ENCODE results near the gene SMAP1.
"Not testable (repeated sequence)": the region's sequence is repeated elsewhere in the genome, so short reads cannot be mapped to it uniquely, and the experiment has no call there.

Gene SMAP1

GRCh38 chr6:70735513-70735912 is 67.8 kb downstream of the SMAP1 start:
- no peak for FAIRE-seq

GRCh38 chr6:70738028-70738427 is 70.3 kb downstream of the SMAP1 start:
- FAIRE-seq (no peak), DNase-seq (ENCODE audit: insufficient read length, low spot score) (no peak)

More at GRCh38 chr6:70735513-70735912, 67.8 kb downstream of the SMAP1 start:
- DNase-seq (ENCODE audit: insufficient read length, low spot score), result no peak

- FAIRE-seq (no peak), DNase-seq (ENCODE audit: insufficient read length, low spot score) (no peak)
Observed at GRCh38 chr6:70739534-70739933, 71.9 kb downstream of the SMAP1 start.

GRCh38 chr6:70740746-70741145 is 73.1 kb downstream of the SMAP1 start:
- not testable (repeated sequence) for FAIRE-seq; DNase-seq (ENCODE audit: insufficient read length, low spot score)

- FAIRE-seq; DNase-seq (ENCODE audit: insufficient read length, low spot score): not testable (repeated sequence)
Observed at GRCh38 chr6:70742462-70742861, 74.8 kb downstream of the SMAP1 start.

- FAIRE-seq, result no peak
Observed at GRCh38 chr6:70753870-70754380, 86.2 kb downstream of the SMAP1 start.

GRCh38 chr6:70758883-70759282 is 91.2 kb downstream of the SMAP1 start:
- DNase-seq (ENCODE audit: insufficient read length, low spot score) (no peak), FAIRE-seq (no peak)

More at GRCh38 chr6:70753870-70754380, 86.2 kb downstream of the SMAP1 start:
- no peak for DNase-seq (ENCODE audit: insufficient read length, low spot score)

- no peak for DNase-seq (ENCODE audit: insufficient read length, low spot score)
- FAIRE-seq, result no peak
Observed at GRCh38 chr6:70763754-70764510, 96.2 kb downstream of the SMAP1 start.

- DNase-seq (ENCODE audit: insufficient read length, low spot score) (no peak), FAIRE-seq (no peak)
Observed at GRCh38 chr6:70764706-70765105, 97.0 kb downstream of the SMAP1 start.

- FAIRE-seq; DNase-seq (ENCODE audit: insufficient read length, low spot score): not testable (repeated sequence)
Observed at GRCh38 chr6:70771351-70771750, 103.7 kb downstream of the SMAP1 start.

- DNase-seq (ENCODE audit: insufficient read length, low spot score), result no peak
- FAIRE-seq, result no peak
Observed at GRCh38 chr6:70779934-70780333, 112.3 kb downstream of the SMAP1 start.

- FAIRE-seq (no peak), DNase-seq (ENCODE audit: insufficient read length, low spot score) (no peak)
Observed at GRCh38 chr6:70790483-70791224, 123.0 kb downstream of the SMAP1 start.

- FAIRE-seq (no peak), DNase-seq (ENCODE audit: insufficient read length, low spot score) (no peak)
Observed at GRCh38 chr6:70797625-70798024, 129.9 kb downstream of the SMAP1 start.

- DNase-seq (ENCODE audit: insufficient read length, low spot score) (no peak), FAIRE-seq (no peak)
Observed at GRCh38 chr6:70806086-70806485, 138.4 kb downstream of the SMAP1 start.

GRCh38 chr6:70811788-70812187 is 144.1 kb downstream of the SMAP1 start:
- DNase-seq (ENCODE audit: insufficient read length, low spot score), result no peak
- FAIRE-seq, result no peak

- DNase-seq (ENCODE audit: insufficient read length, low spot score) (no peak), FAIRE-seq (no peak)
Observed at GRCh38 chr6:70813885-70814284, 146.2 kb downstream of the SMAP1 start.

GRCh38 chr6:70819646-70820045 is 152.0 kb downstream of the SMAP1 start:
- DNase-seq (ENCODE audit: insufficient read length, low spot score) (no peak), FAIRE-seq (no peak)

- DNase-seq (ENCODE audit: insufficient read length, low spot score) (no peak), FAIRE-seq (no peak)
Observed at GRCh38 chr6:70820778-70821177, 153.1 kb downstream of the SMAP1 start.

- DNase-seq (ENCODE audit: insufficient read length, low spot score) (no peak), FAIRE-seq (no peak)
Observed at GRCh38 chr6:70821751-70822150, 154.1 kb downstream of the SMAP1 start.

GRCh38 chr6:70823651-70824050 is 156.0 kb downstream of the SMAP1 start:
- DNase-seq (ENCODE audit: insufficient read length, low spot score) (no peak), FAIRE-seq (no peak)

GRCh38 chr6:70831427-70831826 is 163.7 kb downstream of the SMAP1 start:
- no peak for FAIRE-seq
- DNase-seq (ENCODE audit: insufficient read length, low spot score), result no peak

- DNase-seq (ENCODE audit: insufficient read length, low spot score) (no peak), FAIRE-seq (no peak)
Observed at GRCh38 chr6:70834520-70834919, 166.8 kb downstream of the SMAP1 start.

Data from HTR-8/SVneo (cell line).